HG03432 (cell line): ENCODE data around the gene APAF1.
A peak's percentile ranks its signal among the peaks of the same experiment; 100 is the strongest.
"Not testable (repeated sequence)": the region's sequence is repeated elsewhere in the genome, so short reads cannot be mapped to it uniquely, and the experiment has no call there.

Experiments
- ATAC-seq: cut with Tn5 transposase; IDR thresholded peaks from one replicate; pipeline ENCODE4 v1.9.1; 2021; ENCODE audit warnings: mild to moderate bottlenecking, moderate library complexity; ENCODE audit not compliant: unreplicated experiment

Gene APAF1

GRCh38 chr12:98644712-98645571 lies at the start of gene APAF1, which contains the start of gene IKBIP:
Gene APAF1 (plus strand): TSS chr12:98645290. CDS start chr12:98648360, 3,070 bp downstream.
Gene IKBIP (minus strand): TSS chr12:98644788. CDS start chr12:98644701, 87 bp downstream.
- peak; percentile 90 for ATAC-seq

- ATAC-seq = not testable (repeated sequence)
Observed at GRCh38 chr12:98597313-98597712, 47.8 kb upstream of the APAF1 start.

DNA sequence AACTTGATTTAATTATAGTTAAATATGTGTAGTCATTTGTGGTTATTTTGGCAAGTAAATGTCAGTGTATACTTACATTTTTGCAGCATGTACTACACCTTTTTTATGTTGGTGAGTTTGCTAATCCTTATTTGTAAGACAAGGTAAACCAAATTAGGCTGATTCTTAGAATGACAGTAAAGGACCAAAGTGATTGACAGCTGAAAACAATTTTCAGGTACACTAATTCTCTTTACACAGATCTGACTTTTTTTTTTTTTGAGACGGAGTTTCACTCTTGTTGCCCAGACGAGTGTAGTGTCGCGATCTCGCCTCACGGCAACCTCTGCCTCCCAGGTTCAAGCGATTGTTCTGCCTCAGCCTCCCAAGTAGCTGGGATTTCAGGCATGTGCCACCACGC lies 43.2 kb upstream of the APAF1 start:
- no peak for ATAC-seq

GRCh38 chr12:98606359-98606988 lies 38.6 kb upstream of the APAF1 start:
- ATAC-seq = no peak

GRCh38 chr12:98610596-98610995 lies 34.5 kb upstream of the APAF1 start:
- no peak for ATAC-seq

GRCh38 chr12:98612696-98613334 lies 32.3 kb upstream of the APAF1 start:
- peak; percentile 91 for ATAC-seq

DNA sequence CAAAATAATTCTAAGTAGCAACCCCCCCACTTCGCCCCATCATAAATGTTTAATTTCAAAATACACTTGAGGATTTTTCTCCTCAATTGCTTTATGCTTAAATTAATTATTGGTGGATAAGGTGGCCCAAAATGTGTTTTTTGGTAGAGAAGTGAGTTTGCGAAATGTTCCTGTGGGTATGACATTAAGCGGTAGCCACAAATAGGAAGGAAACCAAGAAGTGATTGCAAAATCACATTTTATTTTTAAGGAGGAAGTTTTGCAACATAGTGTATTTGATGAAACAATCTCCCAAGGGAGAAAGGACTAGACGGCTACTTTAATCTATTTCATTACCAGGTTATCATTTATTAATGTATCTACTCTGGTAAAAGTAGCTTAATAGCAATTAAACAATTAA lies 26.1 kb upstream of the APAF1 start:
- no peak for ATAC-seq

- ATAC-seq = peak; percentile 94
Observed at GRCh38 chr12:98635657-98636323, 9.3 kb upstream of the APAF1 start.

GRCh38 chr12:98637068-98637467 lies 8.0 kb upstream of the APAF1 start:
- ATAC-seq = no peak

DNA sequence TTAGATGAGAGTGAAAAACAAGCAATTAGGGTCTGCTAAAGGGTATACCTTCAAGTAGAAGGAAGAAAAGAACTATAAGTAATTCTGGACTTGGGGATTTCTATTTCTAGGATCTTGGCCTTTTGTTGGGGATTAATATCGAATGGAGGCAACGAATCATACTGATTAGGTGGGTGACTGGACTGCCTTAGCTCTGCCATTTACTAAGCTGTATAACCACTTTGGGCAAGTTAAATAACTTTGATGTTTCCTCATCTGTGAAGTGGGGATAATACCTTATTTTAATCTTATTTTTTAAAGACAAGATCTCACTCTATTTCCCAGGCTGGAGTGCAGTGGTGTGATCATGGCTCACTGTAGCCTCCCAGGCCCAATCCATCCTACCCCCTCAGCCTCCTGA lies 7.1 kb upstream of the APAF1 start:
- no peak for ATAC-seq

- ATAC-seq = no peak
Observed at GRCh38 chr12:98639491-98639890, 5.6 kb upstream of the APAF1 start.

GRCh38 chr12:98642801-98643200 lies 2.3 kb upstream of the APAF1 start:
- not testable (repeated sequence) for ATAC-seq

- ATAC-seq = peak; percentile 24
Observed at GRCh38 chr12:98644433-98644711, 718 bp upstream of the APAF1 start.

GRCh38 chr12:98645572-98646067 lies 530 bp downstream of the APAF1 start:
- peak; percentile 2 for ATAC-seq

DNA sequence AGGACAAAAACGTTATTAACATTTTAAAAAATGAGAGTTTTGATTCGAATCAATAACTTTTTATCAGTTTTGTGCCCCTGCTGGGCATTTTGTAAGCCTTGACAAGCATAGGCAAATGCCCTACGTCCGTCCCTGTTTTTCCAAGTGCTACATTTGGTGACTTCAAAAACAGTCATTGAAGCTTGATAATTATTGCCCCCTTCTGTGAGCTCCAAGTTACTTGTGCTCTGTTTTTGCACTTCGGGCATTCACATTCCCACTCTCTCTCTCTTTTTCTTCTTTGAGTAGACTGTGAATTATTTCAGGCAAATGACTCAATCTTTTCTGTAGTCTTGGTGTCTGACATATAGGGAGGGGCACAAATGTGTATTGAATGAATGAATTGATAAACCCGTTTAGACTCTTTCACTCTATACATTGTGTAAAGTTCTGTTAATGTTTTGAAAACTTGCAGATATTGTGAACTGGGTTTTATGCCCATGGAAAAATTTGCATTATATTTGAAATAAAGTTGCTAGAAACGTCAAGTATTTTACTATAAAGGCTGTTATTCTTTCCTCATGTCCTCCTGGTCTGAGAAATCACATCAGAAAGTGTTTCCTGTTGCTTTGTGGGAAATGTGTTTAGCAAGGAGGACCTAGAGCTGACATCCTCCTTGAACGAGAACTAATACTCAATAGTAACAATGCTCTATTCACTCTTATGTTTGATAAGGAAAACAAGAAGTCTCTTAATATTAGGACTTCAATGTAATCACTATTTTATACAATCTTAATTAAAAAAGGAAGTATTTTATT lies 1.4 kb downstream of the APAF1 start:
- ATAC-seq = no peak

- ATAC-seq = no peak
Observed at GRCh38 chr12:98651328-98651727, 6.2 kb downstream of the APAF1 start.

- peak; percentile 54 for ATAC-seq
Observed at GRCh38 chr12:98653866-98654493, 8.9 kb downstream of the APAF1 start.

GRCh38 chr12:98656289-98657101 lies 11.4 kb downstream of the APAF1 start:
- ATAC-seq = peak; percentile 60

GRCh38 chr12:98660521-98660920 lies 15.4 kb downstream of the APAF1 start:
- no peak for ATAC-seq
